ENCODE data around the gene OPCML.

OPCML gene

GRCh38 chr11:133491680-133492383 lies 40.5 kb downstream of the OPCML start:
- TF ChIP-seq ZFX (IDR thresholded peaks at IDR 0.05; ENCODE audit: borderline replicate concordance) (no peak), CTCF (IDR thresholded peaks at IDR 0.05) (no peak)
- H3K27ac ChIP-seq, result no peak overlapping the region

GRCh38 chr11:133480722-133481121 lies 51.6 kb downstream of the OPCML start:
- no peak overlapping the region for H3K27ac ChIP-seq

GRCh38 chr11:133479209-133479608 lies 53.1 kb downstream of the OPCML start:
- TF ChIP-seq ZFX (IDR thresholded peaks at IDR 0.05; ENCODE audit: borderline replicate concordance) (no peak), CTCF (IDR thresholded peaks at IDR 0.05) (no peak)

More at GRCh38 chr11:133480722-133481121, 51.6 kb downstream of the OPCML start:
- no peak for TF ChIP-seq ZFX (IDR thresholded peaks at IDR 0.05; ENCODE audit: borderline replicate concordance)

GRCh38 chr11:133477251-133477625 lies 55.1 kb downstream of the OPCML start:
- TF ChIP-seq CTCF (IDR thresholded peaks at IDR 0.05) (no peak), ZFX (IDR thresholded peaks at IDR 0.05; ENCODE audit: borderline replicate concordance) (no peak)
- no peak overlapping the region for H3K27ac ChIP-seq

More at GRCh38 chr11:133479209-133479608, 53.1 kb downstream of the OPCML start:
- H3K27ac ChIP-seq, result no peak overlapping the region

GRCh38 chr11:133476570-133477250 lies 55.6 kb downstream of the OPCML start:
- no peak overlapping the region for H3K27ac ChIP-seq
- TF ChIP-seq CTCF (IDR thresholded peaks at IDR 0.05) (no peak), ZFX (IDR thresholded peaks at IDR 0.05; ENCODE audit: borderline replicate concordance) (no peak)

GRCh38 chr11:133474461-133474860 lies 57.8 kb downstream of the OPCML start:
- H3K27ac ChIP-seq, result no peak overlapping the region
- no peak for TF ChIP-seq ZFX (IDR thresholded peaks at IDR 0.05; ENCODE audit: borderline replicate concordance)
- no peak for TF ChIP-seq CTCF (IDR thresholded peaks at IDR 0.05)

- no peak overlapping the region for H3K27ac ChIP-seq
Observed at GRCh38 chr11:133467686-133468085, 64.6 kb downstream of the OPCML start.

More at GRCh38 chr11:133467686-133468085, 64.6 kb downstream of the OPCML start:
- no peak for TF ChIP-seq CTCF (IDR thresholded peaks at IDR 0.05)
- TF ChIP-seq ZFX (IDR thresholded peaks at IDR 0.05; ENCODE audit: borderline replicate concordance), result no peak
